Suprapubic skin (tissue), 3 donors: ENCODE measurements around the gene GOLGA8G.
"Not testable (repeated sequence)": the region's sequence is repeated elsewhere in the genome, so short reads cannot be mapped to it uniquely, and the experiment has no call there.

Experiments used
- CTCF ChIP-seq, 2 donors: fragments of 200-600 bp in 1 of 2; fragments of 450-650 bp in 1 of 2; sonication (generic) in 1 of 2; IDR thresholded peaks; one replicate each; pipeline ENCODE4 v1.5.1; 2016 to 2019; ENCODE audit warnings: antibody characterized with exemption in 2 of 2, mild to moderate bottlenecking in 1 of 2, moderate library complexity in 1 of 2
- POLR2A ChIP-seq, 2 donors: fragments of 450-650 bp; IDR thresholded peaks; one replicate each; pipeline ENCODE4 v1.6.1; 2017; ENCODE audit warnings: antibody characterized with exemption in 2 of 2, mild to moderate bottlenecking in 2 of 2, moderate library complexity in 2 of 2

- TF ChIP-seq POLR2A, CTCF (IDR thresholded peaks at IDR 0.05): not testable (repeated sequence)
Measured at GRCh38 chr15:28508217-28508889, 24.4 kb downstream of the GOLGA8G start.
